Lower lobe of right lung (tissue), 2 donors: Measurements from ENCODE around the gene AKR1B15. TPM values are rescaled to one million over a fixed set of nuclear protein-coding genes. Genes with fewer than 3 reads are reported as not detected.

Experiments used
- ATAC-seq, 2 donors: fragments of 200-7000 bp; cut with Tn5 transposase; one replicate each; pipeline ENCODE4 v1.9.1; 2020 to 2022; ENCODE audit warnings: mild to moderate bottlenecking in 2 of 2, moderate library complexity in 2 of 2
- DNase-seq: peaks from one replicate; pipeline ENCODE4 v3.0.0-alpha.2; 2020
- H3K27ac ChIP-seq: fragments of 200-600 bp; one replicate; pipeline ENCODE4 v1.8.0; 2022
- H3K27me3 ChIP-seq: fragments of 200-600 bp; one replicate; pipeline ENCODE4 v1.8.0; 2022; ENCODE audit warnings: low read depth
- H3K36me3 ChIP-seq: fragments of 200-600 bp; one replicate; pipeline ENCODE4 v1.8.0; 2022; ENCODE audit warnings: mild to moderate bottlenecking
- H3K4me1 ChIP-seq: fragments of 200-600 bp; one replicate; pipeline ENCODE4 v1.8.0; 2022
- H3K4me3 ChIP-seq: fragments of 200-600 bp; one replicate; pipeline ENCODE4 v1.8.0; 2022; ENCODE audit warnings: mild to moderate bottlenecking
- H3K9me3 ChIP-seq: fragments of 200-600 bp; one replicate; pipeline ENCODE4 v1.8.0; 2022
- intact Hi-C: fragments of 100-400 bp; cut with DNase I; formaldehyde crosslinking; loops from one replicate; pipeline ENCODE4 v1.11.0; 2022
- total RNA-seq: library from RNA; stranded (reverse); fragmentation: NEBNext Ultra II Directional; extraction: Animal tissue kit (Norgen Biotek cat#: 25700); gene quantifications from one replicate; pipeline ENCODE4 v1.2.1, GENCODE V29; 2021
- TF ChIP-seq, protein P1 (sequence below): fragments of 200-600 bp; IDR thresholded peaks from one replicate; pipeline ENCODE4 v1.8.0; 2022; ENCODE audit warnings: antibody characterized with exemption, mild to moderate bottlenecking
- donor health status: DM: no; HTN: yes; CAD: no; lungs with severe emphysema.

AKR1B15 gene
- total RNA-seq, 1 donor from 2014 or later = not detected

DNA sequence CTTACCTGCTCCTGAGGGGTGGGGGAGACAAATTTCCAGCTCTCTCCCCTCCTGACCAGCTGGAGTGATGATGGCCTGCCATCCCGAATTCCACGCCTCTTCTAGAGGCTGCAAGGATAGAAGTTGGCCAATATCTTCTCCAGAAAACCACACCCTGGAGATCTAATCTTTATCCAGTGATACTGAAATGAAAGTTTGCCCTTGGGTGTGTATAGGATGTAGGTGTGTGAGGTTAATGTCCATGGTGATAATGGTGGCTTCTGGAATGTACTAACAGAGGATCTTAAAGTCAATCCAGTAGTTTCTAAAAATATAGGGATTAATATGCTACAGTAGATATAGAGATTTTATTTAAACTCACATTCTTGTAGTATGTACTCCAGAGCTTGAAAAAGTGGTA lies 22.2 kb downstream of the AKR1B15 start:
- intact Hi-C loops = no loop called here
- H3K9me3 ChIP-seq = peaks cover 6% of the 10 kb centered on the region
- no peaks in the 10 kb centered on the region for H3K36me3 ChIP-seq
- TF ChIP-seq, protein P1, sequence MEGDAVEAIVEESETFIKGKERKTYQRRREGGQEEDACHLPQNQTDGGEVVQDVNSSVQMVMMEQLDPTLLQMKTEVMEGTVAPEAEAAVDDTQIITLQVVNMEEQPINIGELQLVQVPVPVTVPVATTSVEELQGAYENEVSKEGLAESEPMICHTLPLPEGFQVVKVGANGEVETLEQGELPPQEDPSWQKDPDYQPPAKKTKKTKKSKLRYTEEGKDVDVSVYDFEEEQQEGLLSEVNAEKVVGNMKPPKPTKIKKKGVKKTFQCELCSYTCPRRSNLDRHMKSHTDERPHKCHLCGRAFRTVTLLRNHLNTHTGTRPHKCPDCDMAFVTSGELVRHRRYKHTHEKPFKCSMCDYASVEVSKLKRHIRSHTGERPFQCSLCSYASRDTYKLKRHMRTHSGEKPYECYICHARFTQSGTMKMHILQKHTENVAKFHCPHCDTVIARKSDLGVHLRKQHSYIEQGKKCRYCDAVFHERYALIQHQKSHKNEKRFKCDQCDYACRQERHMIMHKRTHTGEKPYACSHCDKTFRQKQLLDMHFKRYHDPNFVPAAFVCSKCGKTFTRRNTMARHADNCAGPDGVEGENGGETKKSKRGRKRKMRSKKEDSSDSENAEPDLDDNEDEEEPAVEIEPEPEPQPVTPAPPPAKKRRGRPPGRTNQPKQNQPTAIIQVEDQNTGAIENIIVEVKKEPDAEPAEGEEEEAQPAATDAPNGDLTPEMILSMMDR = no peak
- no peaks in the 10 kb centered on the region for H3K27me3 ChIP-seq
- DNase-seq (no peak), ATAC-seq (no peak)
- no peak overlapping the region for H3K27ac ChIP-seq
- no peaks in the 10 kb centered on the region for H3K4me1 ChIP-seq
- no peak overlapping the region for H3K4me3 ChIP-seq

DNA sequence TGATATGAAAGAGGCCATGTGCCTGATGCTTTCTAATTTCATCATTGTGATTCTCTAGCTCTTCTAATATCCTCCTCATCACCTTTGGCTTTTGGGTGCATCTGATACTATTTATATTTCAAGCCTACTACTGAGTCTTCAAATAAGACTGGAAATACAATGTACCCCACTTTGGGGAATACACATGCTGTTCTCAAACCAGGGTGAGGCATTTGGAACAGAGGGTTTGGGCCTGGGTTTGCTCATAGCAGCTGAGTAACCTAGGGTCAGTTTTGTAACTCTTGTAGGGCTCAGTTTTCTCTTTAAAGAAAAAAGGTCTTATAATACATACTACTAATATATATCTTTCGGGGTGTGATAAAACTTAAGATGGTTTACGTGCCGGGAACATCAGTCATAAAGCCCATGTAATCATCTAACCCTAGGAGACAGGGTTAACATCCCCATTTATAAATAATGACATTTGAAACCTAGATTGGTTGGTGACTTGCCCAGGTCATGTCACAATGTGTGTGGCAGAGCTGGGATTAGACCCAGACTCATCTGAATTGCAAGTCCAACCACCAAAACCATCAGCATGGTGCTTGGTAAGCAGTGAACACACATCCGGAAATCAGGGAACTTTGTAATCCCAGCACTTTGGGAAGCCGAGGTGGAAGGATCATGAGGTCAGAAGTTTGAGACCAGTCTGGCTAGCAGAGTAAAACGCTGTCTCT lies 23.0 kb downstream of the AKR1B15 start:
- no peak for DNase-seq
- no peaks in the 10 kb centered on the region for H3K27me3 ChIP-seq

DNA sequence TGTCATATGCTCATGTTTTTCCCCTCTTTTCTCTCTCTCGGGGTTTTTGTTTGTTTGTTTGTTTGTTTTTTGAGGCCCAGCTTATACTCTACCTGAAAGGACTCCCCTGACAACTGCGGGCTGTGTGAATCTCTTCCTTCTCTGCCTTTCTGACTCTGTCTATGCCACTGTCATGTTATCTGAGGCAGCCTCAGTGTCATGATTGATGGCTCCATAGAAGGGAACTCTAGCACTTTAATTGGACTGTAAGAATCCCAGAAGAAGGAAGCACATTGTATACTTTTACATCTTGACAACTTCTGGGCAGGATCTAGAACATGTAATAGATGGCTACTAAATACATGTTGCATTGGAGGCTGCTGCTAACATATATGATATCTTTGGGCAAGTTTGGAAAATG lies 25.4 kb downstream of the AKR1B15 start:
- no peaks in the 10 kb centered on the region for H3K4me1 ChIP-seq
- no peak overlapping the region for H3K4me3 ChIP-seq
- no peak overlapping the region for H3K27ac ChIP-seq
- no peaks in the 10 kb centered on the region for H3K36me3 ChIP-seq
- H3K27me3 ChIP-seq = no peaks in the 10 kb centered on the region
- intact Hi-C loops = no loop called here
- TF ChIP-seq, protein P1 = no peak
- H3K9me3 ChIP-seq = peaks cover 6% of the 10 kb centered on the region
- DNase-seq = no peak
- ATAC-seq = no peak

More for the DNA sequence above, 23.0 kb downstream of the AKR1B15 start:
- no peaks in the 10 kb centered on the region for H3K4me1 ChIP-seq
- intact Hi-C loops = no loop called here
- no peak overlapping the region for H3K27ac ChIP-seq
- TF ChIP-seq, protein P1 = no peak
- no peak for ATAC-seq
- no peak overlapping the region for H3K4me3 ChIP-seq
- no peaks in the 10 kb centered on the region for H3K36me3 ChIP-seq
- H3K9me3 ChIP-seq = peaks cover 6% of the 10 kb centered on the region

DNA sequence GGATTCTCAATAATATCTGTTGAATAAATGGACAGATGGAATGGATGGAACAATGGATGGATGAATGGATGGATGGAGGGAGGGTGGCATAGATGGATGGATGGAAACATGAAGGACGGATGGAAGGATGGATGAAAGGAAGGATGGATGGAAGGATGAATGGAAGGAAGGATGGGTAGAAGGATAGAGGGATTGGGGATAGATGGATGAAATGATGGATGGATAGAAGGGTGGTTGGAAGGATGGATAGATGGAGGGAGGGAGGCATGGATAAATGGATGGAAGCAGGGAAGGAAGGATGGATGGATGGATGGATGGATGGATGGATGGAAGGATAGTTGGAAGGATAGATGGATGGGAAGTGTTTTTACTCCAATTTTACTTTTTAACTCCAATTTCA lies 35.4 kb downstream of the AKR1B15 start:
- Histone ChIP-seq H3K4me3 (no peak overlapping the region), H3K36me3 (no peaks in the 10 kb centered on the region), H3K27me3 (peaks cover 6% of the 10 kb centered on the region), H3K9me3 (no peaks in the 10 kb centered on the region), H3K27ac (no peak overlapping the region), H3K4me1 (no peaks in the 10 kb centered on the region)
- ATAC-seq = no peak
- no peak for DNase-seq
- TF ChIP-seq, protein P1 = no peak
- intact Hi-C loops = no loop called here

DNA sequence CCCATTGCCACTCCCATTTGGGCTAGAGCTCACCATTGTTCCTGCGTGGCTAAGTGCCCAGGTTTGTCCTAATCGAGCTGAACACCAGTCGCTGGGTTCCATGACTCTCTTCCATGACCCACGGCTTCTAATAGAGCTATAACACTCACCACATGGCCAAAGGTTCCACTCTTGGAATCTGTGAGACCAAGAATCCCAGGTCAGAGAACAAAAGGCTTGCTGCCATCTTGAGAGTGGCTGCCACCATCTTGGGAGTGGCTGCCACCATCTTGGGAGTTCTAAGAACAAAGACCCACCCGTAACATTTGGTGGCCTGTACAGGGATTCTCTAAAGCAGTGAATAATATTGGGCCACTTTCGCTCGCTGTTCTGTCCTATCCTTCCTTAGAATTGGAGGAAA lies 37.0 kb downstream of the AKR1B15 start:
- Histone ChIP-seq H3K36me3 (no peaks in the 10 kb centered on the region), H3K4me1 (no peaks in the 10 kb centered on the region), H3K4me3 (no peak overlapping the region), H3K27ac (no peak overlapping the region), H3K27me3 (peaks cover under 1% of the 10 kb centered on the region), H3K9me3 (peaks cover 2% of the 10 kb centered on the region)
- intact Hi-C loops = no loop called here
- TF ChIP-seq, protein P1 = no peak
- ATAC-seq (no peak), DNase-seq (no peak)
